GM21381 (cell line): Measurements from ENCODE around the gene ADAMTS2.

Experiments
- ATAC-seq: cut with Tn5 transposase; IDR thresholded peaks from one replicate; pipeline ENCODE4 v1.9.1; 2021; ENCODE audit warnings: mild to moderate bottlenecking, moderate library complexity; ENCODE audit not compliant: unreplicated experiment

The ADAMTS2 gene

GRCh38 chr5:179373101-179373934 is 28.1 kb upstream of the ADAMTS2 start:
- no peak for ATAC-seq

DNA sequence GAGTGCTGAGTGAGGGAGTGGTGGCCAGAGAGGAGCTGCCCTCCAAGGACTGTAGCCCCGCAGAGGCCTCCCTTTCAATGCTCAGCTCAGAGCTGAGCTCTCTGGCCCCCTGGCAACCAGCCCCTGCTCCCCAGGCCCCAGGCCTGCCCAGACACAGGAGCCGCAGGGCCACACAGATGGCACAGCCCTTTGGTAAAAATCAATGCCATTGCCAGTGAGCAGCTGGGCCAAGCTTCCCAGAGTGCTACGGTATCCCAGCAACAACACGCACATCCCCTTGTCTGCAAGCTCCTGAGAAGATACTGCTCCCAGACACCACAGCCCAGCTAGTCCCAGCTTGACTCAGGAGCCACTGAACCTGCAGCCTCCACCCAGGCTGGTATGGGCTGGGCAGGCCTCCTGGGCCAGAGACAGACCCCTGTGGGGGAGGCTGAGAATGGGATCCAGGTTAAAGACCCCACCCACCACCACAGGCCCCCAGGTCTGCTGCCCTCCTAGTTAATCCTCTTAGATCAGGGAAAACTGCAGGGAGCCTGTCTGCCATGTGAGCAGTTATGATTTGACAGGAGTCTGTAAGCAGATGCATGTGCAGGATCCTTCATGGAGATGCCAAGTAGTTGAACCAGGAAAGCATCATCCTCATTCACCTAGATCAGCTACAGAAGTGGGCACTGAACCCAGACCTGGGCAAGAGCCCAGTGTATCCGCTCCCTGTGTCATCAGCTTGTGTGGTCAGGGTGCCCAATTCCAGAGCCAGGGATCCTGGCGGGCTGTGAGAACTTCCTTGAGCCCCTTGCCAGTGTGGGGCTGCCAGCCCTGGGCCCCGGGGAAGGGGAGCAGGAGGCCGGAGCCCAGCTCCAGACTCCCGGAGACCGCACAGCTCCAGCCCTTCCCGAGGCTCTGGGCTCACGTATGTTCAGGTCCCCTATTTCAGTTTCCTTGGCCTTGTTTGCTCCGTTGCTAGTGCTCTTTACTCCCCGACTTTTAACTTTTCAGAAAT is 26.7 kb upstream of the ADAMTS2 start:
- ATAC-seq: no peak

- ATAC-seq: no peak
Measured at GRCh38 chr5:179371121-179371510, 25.9 kb upstream of the ADAMTS2 start.

DNA sequence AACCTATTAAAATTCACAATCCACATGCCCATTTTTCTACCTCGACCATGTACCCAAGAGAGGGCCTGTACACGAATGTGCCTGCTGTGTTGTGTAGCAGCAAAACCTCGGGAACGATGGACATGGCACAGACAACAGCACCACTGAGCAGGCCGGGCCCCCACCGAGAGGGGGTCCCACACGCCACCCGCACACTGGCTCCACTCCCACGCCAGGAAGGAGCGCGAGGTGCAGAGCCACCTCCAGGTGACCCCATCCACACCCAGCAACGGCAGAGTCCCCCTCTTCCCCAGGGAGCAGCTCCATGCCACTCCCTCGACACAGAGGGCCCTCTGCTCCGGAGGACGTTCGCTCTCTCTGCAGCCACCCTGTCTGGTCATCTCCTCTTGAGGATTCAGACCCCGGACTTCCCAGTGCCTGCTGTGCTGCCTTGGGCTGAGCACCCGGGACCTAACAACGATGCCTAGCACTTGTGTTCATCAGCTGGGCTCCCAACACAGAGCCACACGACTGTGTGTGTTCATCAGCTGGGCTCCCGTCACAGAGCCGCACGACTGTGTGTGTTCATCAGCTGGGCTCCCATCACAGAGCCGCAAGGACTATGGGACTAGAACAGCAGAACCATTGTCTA is 25.3 kb upstream of the ADAMTS2 start:
- no peak for ATAC-seq

GRCh38 chr5:179369530-179369884 is 24.2 kb upstream of the ADAMTS2 start:
- no peak for ATAC-seq

- no peak for ATAC-seq
Measured at GRCh38 chr5:179368806-179369529, 23.7 kb upstream of the ADAMTS2 start.

GRCh38 chr5:179368126-179368805 is 23.0 kb upstream of the ADAMTS2 start:
- ATAC-seq: no peak

DNA sequence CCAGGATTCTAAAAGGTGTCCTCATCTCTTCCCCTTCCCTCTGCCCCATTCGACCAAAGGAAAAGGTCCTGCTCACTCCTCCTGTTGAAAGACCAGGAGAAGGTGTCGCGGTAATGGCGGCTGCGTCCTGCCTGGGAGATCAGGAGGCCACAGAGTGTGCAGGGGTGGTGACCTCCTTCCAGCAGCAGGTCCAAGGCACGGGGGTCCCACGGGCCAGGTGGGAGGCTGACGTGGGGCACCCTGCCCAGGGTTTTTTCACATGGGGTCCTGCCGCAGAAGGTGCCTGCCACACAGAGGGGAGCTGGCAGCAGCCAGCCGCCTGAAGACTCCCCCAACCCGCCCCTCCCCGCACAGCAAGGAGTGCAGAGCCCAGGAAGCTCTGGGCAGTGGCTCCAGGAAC is 22.2 kb upstream of the ADAMTS2 start:
- ATAC-seq: no peak

DNA sequence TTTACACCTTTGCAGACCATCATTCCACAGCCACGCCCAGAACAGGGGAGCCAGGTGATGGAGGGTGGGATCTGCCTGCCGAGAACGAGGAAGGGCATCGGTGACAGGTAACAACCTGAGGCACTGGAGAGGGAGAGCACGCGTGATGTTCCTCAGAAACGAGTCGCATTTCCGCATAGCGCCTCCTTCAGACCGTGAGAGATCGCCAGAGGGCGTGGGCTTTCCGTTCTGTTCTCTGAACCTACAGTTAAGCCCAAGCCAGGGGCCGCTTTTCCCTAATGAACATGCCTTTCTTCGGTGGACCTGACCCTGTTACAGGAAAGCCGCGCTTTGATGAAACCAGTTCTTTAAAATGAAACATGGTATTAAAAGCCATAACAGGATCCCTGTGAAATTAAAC is 17.1 kb upstream of the ADAMTS2 start:
- ATAC-seq: no peak

DNA sequence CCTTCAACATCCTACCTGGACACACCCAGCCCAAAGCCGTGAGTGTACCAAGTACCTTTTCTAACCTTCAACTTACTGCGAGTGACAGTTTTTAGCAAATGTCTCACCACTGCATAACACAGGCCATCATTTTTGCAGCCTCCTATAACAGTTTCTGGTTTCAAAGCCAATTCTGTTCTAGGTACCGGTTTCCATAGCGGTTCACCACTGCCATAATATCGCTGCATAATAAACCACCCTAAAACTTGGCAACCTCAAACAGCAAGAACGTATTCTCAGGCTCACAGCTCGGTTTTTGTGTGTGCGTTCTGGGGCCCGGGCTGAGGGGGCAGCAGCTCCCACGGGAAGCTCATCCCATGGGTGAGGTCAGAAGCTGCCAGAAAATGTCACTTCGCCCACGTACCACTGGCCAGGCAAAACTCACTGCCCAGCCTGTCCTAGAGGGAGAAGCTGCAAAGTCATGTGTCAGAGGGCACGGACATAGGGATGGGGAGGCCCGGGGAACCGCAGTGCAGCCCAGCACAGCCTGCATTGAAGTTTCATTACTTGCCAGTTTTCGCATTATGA is 15.9 kb upstream of the ADAMTS2 start:
- no peak for ATAC-seq

DNA sequence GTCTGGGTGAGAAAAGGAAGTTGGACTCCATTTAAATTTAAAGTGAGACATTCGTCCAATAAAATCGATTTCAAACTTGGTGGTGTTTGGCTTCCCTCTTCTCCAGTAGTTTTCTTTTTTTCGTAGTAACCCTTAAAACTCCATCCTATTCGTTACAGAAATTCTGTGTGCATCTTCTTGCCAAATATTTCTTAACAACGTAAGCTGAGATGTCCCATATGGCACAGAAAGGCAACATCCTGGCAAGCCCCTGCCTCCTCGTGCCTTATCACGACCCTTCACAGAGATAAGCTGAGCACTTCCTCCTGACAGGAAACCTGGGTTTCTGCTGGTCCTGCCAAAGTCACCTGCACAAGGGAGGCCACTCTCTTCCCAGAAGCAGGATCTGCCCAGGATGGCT is 11.8 kb upstream of the ADAMTS2 start:
- no peak for ATAC-seq

GRCh38 chr5:179355976-179356974 is 11.0 kb upstream of the ADAMTS2 start:
- no peak for ATAC-seq

DNA sequence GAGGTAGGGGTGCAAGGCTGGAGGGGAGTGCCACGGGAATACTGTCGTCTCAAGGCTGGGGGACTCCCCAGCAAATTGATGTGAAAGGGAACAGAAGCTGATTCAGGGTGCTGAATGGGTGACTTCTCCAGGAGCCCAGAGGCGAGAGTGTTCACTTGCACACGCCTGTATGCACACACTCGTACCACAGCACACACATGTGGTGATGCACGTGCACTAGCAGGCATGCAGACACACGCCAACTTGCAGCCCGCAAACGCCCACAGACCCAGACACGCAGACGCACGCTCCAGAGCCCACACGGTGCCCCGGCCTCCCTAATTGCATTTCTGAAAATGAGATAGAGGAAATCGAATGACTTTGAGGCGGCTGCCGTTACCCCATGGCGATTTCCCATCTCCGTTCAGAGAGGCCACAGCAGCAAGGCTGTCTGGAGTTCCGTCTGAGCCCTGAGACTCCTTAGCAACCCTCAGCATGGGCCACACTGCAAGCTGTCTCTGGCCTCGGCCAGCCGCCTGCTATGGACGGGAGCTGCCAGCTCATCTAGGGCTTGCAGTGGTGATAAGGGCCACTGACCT is 9.1 kb upstream of the ADAMTS2 start:
- no peak for ATAC-seq

DNA sequence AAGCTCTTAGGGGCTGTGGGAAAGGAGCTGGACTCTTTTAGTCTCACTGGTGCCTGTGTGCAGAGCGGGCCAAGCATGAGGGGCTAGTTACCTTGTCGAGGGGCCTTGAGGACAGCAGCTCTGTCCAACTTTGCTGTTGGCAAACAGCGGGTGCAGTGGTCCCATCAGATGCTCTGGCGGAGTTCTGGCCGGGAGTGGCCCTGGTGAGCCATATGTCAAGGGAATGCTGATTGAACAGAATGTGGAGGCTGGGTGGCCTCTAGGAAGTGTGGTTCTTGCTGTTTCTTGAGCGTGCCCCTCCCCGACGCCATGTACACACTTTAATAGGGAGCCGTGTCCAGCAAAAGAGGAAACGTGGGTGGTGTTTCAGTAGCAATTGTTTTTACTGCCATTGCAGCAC is 3.6 kb upstream of the ADAMTS2 start:
- no peak for ATAC-seq

- ATAC-seq: no peak
Measured at GRCh38 chr5:179348011-179348530, 2.8 kb upstream of the ADAMTS2 start.

GRCh38 chr5:179347581-179347980 is 2.3 kb upstream of the ADAMTS2 start:
- ATAC-seq: no peak

DNA sequence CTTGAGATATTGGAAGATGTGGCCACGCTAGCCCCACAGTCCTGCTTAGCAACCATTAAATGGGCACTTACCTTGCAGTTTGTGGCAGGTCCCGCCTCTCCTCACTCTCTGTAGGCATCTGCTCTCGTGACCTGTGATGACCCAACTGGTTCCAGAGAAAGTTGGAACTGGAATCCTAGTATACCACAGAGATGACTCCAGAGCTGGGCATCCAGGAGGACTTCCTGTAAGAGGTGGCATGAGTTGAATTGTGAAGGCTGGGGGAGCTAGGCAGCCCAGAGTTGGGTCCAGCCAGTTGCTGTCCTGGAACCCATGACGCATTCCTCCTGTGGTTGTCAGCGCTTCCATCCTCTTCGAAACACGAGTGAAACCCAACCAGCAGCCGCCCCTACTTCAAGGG is 1.6 kb upstream of the ADAMTS2 start:
- ATAC-seq: no peak

DNA sequence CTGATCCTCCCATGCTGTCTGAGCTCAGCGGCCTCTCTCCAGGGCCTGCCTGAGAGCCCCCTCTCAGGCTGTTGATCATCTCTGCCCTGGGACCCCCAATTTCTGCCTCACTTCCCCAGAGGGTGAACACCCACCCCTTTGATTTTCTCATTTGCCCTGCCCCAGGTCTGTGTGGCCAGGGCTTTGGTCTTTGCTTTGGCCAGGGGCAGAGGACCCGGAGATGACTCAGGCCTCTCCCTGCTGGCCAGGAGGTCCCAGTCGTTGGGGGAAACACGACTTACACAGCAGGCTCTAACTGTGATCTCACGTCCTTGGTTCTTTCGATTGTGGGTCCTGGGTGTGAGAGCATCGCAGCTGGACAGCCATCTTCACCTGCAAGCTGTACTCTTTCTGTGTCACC is 1.1 kb upstream of the ADAMTS2 start:
- ATAC-seq: no peak
